ENCODE data around the gene ZNF709.
A peak's percentile ranks its signal among the peaks of the same experiment; 100 is the strongest.

DNA sequence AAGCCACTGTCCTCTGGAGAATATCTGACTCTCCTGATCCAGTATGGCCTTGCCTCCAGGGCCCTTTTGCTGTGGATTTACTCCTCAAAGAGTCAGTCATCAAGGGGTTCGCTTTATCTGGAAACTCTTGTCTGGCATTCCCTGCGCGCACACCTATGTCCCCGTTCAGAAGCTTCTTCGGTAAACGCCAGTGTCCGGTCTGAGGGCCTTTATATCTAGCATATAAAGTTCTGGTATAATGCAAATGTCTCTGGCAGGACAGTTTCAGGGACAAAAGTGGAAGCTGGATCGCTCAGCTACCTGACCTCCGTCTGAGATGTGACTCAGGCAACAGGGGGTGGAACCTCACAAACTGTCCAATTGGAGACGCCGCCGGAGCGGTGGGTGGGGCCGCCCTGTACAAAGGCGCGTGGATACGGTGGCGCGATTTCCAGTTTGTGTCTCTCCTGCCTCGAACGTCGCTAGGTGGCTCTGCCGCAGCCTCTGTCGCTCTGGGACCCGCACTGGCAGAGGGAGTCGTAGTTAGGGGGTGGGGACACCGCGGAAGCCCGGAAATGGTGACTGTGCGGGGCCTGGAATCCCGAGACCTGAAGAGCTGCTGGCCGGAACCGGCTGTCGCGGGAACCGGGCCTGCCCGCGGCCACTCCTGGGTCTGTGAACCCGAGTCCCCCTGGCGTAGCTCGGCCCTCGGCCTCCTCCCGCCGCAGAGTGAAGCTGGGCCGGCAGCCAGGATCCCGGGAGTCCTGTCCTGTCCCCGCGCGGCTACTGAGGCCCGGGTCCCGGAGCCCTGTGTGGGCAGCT is 10.6 kb upstream of the ZNF709 start:
- peak; percentile 52 for TF ChIP-seq POLR2A (IDR thresholded peaks at IDR 0.05)
- TF ChIP-seq, protein P1, sequence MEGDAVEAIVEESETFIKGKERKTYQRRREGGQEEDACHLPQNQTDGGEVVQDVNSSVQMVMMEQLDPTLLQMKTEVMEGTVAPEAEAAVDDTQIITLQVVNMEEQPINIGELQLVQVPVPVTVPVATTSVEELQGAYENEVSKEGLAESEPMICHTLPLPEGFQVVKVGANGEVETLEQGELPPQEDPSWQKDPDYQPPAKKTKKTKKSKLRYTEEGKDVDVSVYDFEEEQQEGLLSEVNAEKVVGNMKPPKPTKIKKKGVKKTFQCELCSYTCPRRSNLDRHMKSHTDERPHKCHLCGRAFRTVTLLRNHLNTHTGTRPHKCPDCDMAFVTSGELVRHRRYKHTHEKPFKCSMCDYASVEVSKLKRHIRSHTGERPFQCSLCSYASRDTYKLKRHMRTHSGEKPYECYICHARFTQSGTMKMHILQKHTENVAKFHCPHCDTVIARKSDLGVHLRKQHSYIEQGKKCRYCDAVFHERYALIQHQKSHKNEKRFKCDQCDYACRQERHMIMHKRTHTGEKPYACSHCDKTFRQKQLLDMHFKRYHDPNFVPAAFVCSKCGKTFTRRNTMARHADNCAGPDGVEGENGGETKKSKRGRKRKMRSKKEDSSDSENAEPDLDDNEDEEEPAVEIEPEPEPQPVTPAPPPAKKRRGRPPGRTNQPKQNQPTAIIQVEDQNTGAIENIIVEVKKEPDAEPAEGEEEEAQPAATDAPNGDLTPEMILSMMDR (IDR thresholded peaks at IDR 0.05), result peak in 2 of 3 donors; percentile 42 to 47

Measured in ovary (tissue), 3 donors.